HL-60 (cell line): Measurements from ENCODE around the gene NHSL1.

ENCODE experiments used
- POLR2AphosphoS5 ChIP-seq: IDR thresholded peaks from 2 replicates; pipeline ENCODE4 v1.6.1; 2012; ENCODE audit warnings: low read depth
- REST ChIP-seq: IDR thresholded peaks from 2 replicates; pipeline ENCODE4 v1.6.1; 2012; ENCODE audit warnings: low read depth; ENCODE audit not compliant: insufficient replicate concordance
- TF ChIP-seq, protein P1 (sequence below): IDR thresholded peaks from one replicate; pipeline ENCODE4 v1.5.1; 2011; ENCODE audit warnings: low read length, control low read depth, inconsistent platforms; ENCODE audit not compliant: insufficient read depth

GRCh38 chr6:138515657-138516248 is 16.5 kb upstream of the NHSL1 start:
- TF ChIP-seq POLR2AphosphoS5 (no peak), REST (no peak)
- TF ChIP-seq, protein P1, sequence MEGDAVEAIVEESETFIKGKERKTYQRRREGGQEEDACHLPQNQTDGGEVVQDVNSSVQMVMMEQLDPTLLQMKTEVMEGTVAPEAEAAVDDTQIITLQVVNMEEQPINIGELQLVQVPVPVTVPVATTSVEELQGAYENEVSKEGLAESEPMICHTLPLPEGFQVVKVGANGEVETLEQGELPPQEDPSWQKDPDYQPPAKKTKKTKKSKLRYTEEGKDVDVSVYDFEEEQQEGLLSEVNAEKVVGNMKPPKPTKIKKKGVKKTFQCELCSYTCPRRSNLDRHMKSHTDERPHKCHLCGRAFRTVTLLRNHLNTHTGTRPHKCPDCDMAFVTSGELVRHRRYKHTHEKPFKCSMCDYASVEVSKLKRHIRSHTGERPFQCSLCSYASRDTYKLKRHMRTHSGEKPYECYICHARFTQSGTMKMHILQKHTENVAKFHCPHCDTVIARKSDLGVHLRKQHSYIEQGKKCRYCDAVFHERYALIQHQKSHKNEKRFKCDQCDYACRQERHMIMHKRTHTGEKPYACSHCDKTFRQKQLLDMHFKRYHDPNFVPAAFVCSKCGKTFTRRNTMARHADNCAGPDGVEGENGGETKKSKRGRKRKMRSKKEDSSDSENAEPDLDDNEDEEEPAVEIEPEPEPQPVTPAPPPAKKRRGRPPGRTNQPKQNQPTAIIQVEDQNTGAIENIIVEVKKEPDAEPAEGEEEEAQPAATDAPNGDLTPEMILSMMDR: no peak
